ENCODE results near the gene CLEC4E.
"Not testable (repeated sequence)": the region's sequence is repeated elsewhere in the genome, so short reads cannot be mapped to it uniquely, and the experiment has no call there.

CLEC4E gene, protein sequence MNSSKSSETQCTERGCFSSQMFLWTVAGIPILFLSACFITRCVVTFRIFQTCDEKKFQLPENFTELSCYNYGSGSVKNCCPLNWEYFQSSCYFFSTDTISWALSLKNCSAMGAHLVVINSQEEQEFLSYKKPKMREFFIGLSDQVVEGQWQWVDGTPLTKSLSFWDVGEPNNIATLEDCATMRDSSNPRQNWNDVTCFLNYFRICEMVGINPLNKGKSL

DNA sequence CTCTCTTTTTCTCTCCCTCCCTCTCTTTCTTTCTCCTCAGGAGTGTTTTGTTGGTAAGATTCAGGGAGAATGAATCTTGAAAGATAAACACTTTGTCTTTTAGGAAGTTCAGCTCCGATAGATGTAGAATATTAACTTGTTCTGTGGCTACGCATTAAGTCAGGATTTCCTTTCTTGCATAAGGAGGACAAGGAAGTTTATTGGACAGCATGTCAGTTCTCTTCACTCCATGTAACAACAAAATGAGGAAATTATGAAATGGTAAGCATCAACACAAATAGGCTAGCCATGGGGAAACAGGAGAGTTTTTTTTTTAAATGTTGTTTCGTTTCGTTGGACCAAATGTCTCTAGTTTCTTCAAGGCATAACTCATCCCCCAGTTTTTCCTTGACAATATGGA, at the start of gene CLEC4E:
TSS of gene CLEC4E (minus strand) at position 75 of the 400 bp plus-strand sequence. CDS start 108 bp downstream, outside the sequence.
- H3K27ac Mint-ChIP-seq; H3K4me3 Mint-ChIP-seq; DNase-seq; H3K36me3 Mint-ChIP-seq (ENCODE audit: low read depth); H3K9me3 Mint-ChIP-seq; ATAC-seq: not testable (repeated sequence)
- Mint-ChIP-seq H3K27me3 (peaks cover 38% of the 10 kb centered on the region), H3K4me1 (peaks cover 17% of the 10 kb centered on the region)

DNA sequence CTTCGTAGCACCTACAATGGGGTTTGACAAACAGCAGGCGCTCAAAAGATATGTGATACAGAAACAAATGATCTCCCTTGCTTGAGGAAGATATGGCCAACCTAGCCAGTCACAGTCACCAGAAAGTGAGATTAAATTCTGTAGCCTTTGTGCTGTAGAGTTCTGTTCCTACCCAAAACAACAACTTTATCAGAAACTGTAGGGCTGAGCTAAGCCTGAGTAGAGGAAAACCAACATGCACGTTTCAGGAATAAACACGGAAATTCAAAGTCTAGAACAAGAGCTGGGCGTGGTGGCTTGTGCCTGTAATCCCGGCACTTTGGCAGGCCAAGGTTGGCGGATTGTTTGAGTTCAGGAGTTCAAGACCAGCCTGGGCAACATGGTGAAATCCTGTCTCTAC, 49.0 kb upstream of the CLEC4E start:
- H3K36me3 Mint-ChIP-seq (ENCODE audit: low read depth): no peaks in the 10 kb centered on the region
- no peak overlapping the region for H3K4me3 Mint-ChIP-seq
- no peaks in the 10 kb centered on the region for H3K27me3 Mint-ChIP-seq
- DNase-seq: no peak
- no peaks in the 10 kb centered on the region for H3K9me3 Mint-ChIP-seq
- peaks cover 8% of the 10 kb centered on the region for H3K4me1 Mint-ChIP-seq
- H3K27ac Mint-ChIP-seq: no peak overlapping the region
- no peak for ATAC-seq

DNA sequence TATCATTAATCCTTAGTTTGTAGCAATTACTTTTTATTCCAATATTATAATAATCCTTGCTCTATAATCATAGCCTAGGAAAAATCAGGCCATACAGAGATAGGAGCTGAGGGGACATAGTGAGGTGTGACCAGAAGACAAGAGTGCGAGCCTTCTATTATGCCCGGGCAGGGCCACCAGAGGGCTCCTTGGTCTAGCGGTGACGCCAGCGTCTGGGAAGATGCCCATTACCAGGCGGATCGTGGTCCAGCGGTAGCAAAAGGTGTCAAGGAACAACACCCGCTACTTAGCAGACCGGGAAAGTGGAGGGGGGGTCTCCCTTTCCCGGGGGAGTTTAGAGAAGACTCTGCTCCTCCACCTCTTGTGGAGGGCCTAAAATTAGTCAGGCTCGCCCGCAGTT, 43.8 kb upstream of the CLEC4E start:
- DNase-seq; H3K27me3 Mint-ChIP-seq; H3K4me1 Mint-ChIP-seq; H3K36me3 Mint-ChIP-seq (ENCODE audit: low read depth); ATAC-seq; H3K9me3 Mint-ChIP-seq; H3K27ac Mint-ChIP-seq; H3K4me3 Mint-ChIP-seq: not testable (repeated sequence)

DNA sequence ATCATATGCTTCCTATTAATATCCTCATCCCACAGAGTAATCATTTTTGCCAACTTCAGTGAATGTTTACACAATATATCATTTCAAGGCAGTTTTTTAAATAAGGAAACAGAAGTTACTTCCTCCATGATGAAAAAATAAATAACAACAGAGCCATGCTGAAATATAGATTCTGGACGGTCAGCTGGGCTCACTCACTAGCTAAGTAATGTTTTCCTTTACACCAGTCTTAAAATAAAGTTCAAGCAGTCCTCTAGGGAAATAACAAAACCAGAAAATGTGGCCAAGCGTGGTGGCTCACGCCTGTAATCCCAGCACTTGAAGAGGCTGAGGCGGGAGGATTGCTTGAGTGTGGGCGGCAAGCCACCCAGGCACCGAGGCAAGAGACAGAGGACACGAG, 43.3 kb upstream of the CLEC4E start:
- H3K27ac Mint-ChIP-seq: no peak overlapping the region
- H3K4me3 Mint-ChIP-seq: no peak overlapping the region
- H3K27me3 Mint-ChIP-seq: no peaks in the 10 kb centered on the region
- ATAC-seq (no peak), DNase-seq (no peak)
- peaks cover 2% of the 10 kb centered on the region for H3K4me1 Mint-ChIP-seq
- H3K9me3 Mint-ChIP-seq: no peaks in the 10 kb centered on the region
- no peaks in the 10 kb centered on the region for H3K36me3 Mint-ChIP-seq (ENCODE audit: low read depth)

DNA sequence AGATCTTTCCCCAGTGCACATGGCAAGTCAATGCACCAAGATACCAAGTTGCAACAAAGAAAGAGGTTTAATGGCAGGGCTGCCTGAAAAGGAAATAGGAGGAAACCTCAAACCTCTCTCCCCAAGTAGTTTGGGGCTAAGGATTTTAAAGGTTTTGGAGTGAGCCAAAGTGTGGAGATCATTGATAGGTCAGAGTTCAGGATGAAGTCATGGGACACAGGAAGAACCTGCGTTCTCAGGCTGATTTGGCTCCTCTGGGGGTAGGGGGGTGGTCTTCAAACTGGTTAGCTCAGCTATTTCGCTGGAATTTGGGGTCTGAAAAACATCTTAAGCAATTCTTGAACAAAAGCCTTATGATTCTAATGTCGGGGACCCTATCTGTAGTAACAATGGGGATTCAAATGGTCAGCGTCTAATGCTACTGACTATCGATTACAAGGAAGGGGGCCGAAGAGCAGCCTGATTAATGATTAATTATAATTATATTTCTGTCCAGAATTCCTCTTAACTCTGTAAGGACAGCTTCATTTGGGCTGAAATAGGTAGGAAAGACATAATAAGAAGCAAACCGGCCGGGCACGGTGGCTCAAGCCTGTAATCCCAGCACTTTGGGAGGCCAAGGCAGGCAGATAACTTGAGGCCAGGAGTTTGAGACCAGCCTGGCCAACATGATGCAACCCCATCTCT, 40.5 kb upstream of the CLEC4E start:
- Mint-ChIP-seq H3K36me3 (ENCODE audit: low read depth) (no peaks in the 10 kb centered on the region), H3K4me3 (no peak overlapping the region), H3K4me1 (peaks cover 4% of the 10 kb centered on the region), H3K27me3 (no peaks in the 10 kb centered on the region), H3K27ac (no peak overlapping the region), H3K9me3 (no peaks in the 10 kb centered on the region)
- ATAC-seq (no peak), DNase-seq (no peak)

DNA sequence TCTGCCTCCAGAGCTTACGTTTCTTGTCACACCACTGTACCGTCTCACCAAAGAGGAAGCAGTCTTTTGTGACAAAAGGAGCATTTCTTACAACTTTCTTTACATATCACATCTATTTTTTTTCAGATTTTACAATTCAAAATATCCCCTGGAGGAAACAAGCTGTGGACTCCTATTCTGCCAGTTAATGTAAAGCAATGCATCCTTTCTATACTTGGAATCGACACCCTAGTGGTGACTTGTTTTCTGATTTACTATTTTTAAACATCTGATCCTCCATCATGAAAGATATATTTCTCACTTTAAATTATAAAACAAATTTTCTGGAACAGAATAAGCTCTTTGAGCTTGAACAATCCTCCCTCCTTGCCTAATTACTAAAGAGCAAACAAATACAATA, 37.2 kb upstream of the CLEC4E start:
- H3K4me1 Mint-ChIP-seq: peaks cover 4% of the 10 kb centered on the region
- H3K27ac Mint-ChIP-seq: no peak overlapping the region
- peaks cover 3% of the 10 kb centered on the region for H3K27me3 Mint-ChIP-seq
- no peaks in the 10 kb centered on the region for H3K9me3 Mint-ChIP-seq
- DNase-seq: no peak
- H3K4me3 Mint-ChIP-seq: no peak overlapping the region
- no peak for ATAC-seq
- no peaks in the 10 kb centered on the region for H3K36me3 Mint-ChIP-seq (ENCODE audit: low read depth)

DNA sequence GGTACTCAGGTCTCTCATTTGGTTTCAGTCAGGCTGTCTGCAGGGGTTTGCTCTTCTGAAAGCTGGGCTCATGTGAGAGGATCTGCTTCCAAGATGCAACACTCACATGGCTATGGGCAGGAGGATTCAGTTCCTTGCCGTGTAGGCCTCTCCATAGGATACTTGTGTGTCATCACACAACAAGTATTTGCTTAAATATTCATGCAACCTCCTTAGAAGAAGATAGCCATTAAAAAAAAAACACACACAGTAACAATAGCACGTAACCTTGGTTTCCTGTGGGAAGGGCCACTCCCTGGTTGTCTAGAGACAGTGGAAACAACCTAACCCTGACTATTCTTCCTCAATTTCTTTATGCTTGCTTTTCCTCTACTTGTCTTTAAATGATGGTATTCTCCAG, 31.8 kb upstream of the CLEC4E start:
- Mint-ChIP-seq H3K4me1 (peaks cover 10% of the 10 kb centered on the region), H3K27me3 (peaks cover 3% of the 10 kb centered on the region), H3K27ac (no peak overlapping the region), H3K4me3 (peak overlapping the region; percentile 6), H3K9me3 (no peaks in the 10 kb centered on the region), H3K36me3 (ENCODE audit: low read depth) (no peaks in the 10 kb centered on the region)
- ATAC-seq (peak; percentile 28), DNase-seq (no peak)

DNA sequence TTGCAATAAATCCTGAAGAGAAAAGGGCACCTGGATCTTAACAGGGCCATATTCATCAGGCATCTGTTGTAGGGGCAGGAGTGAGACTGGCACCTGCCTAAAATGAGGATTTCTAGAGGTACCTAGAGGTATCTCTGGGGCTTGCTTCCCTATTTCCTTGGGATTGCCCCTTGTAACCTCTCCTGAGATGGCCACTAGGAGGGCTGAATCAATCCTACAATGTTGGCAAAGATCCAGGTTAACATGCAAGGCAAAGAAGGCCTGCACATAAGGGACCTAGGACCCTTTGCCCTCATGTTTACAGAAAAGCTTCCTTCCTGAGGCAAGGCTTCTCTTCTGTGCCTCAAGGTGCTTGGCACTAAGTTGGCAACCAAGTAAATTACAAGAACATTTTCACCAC, 25.8 kb upstream of the CLEC4E start:
- ATAC-seq (no peak), DNase-seq (no peak)
- Mint-ChIP-seq H3K27me3 (peaks cover 2% of the 10 kb centered on the region), H3K36me3 (ENCODE audit: low read depth) (peaks cover under 1% of the 10 kb centered on the region), H3K4me3 (no peak overlapping the region), H3K9me3 (peaks cover 18% of the 10 kb centered on the region), H3K27ac (no peak overlapping the region), H3K4me1 (no peaks in the 10 kb centered on the region)

DNA sequence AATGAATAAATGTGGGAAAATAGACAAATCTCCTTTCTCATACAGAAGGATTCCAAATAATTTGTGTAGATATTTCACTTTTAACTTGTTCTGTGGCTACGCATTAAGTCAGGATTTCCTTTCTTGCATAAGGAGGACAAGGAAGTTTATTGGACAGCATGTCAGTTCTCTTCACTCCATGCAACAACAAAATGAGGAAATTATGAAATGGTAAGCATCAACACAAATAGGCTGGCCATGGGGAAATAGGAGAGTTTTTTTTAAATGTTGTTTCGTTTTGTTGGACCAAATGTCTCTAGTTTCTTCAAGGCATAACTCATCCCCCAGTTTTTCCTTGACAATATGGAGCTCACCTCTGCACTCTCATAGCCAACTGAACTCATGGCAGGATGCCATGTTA, 25.3 kb upstream of the CLEC4E start:
- not testable (repeated sequence) for H3K4me1 Mint-ChIP-seq; H3K27ac Mint-ChIP-seq; H3K27me3 Mint-ChIP-seq; ATAC-seq; H3K36me3 Mint-ChIP-seq (ENCODE audit: low read depth); DNase-seq; H3K4me3 Mint-ChIP-seq
- H3K9me3 Mint-ChIP-seq: peaks cover 20% of the 10 kb centered on the region

DNA sequence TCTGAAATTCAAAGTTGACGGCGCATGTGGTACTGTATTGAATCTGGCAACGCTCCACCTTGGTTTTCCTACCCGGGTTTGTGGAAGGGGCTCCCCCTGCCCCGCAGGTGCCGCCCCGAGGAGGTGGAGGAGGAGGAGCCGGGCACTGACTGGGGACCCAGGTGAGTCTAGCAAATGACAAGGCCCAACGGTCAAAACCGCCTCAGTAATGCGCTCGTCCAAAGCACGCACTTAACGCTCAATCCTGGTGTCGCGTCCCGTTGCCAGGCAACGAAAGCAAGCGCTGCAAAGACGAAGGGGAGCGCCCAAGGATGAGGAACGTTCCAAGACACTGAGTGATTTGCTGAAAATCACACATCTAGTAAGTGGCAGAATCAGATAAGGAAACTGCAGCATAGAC, 24.0 kb upstream of the CLEC4E start:
- H3K36me3 Mint-ChIP-seq (ENCODE audit: low read depth): peaks cover 2% of the 10 kb centered on the region
- H3K27ac Mint-ChIP-seq: no peak overlapping the region
- DNase-seq: no peak
- peaks cover 20% of the 10 kb centered on the region for H3K9me3 Mint-ChIP-seq
- H3K4me1 Mint-ChIP-seq: no peaks in the 10 kb centered on the region
- no peak overlapping the region for H3K4me3 Mint-ChIP-seq
- ATAC-seq: no peak
- peaks cover 2% of the 10 kb centered on the region for H3K27me3 Mint-ChIP-seq

DNA sequence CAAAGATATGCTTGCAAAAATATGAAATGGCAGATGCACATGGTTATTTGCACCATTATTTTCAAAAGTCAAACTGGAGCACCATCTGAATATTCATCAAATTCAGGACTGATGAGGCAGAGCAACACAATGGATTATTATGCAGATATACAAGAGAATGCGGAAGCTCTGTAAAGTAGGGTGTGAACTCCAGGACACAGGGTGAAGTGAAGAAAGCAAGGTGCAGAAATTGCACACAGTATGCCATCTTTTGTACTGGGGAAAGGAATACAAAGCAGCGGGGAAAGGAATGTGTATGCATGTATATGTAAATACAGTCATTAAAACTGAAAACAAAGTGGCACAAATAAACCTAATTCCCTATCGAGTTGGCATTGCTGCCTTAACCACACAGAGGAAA, 22.7 kb upstream of the CLEC4E start:
- DNase-seq: no peak
- no peak overlapping the region for H3K27ac Mint-ChIP-seq
- H3K36me3 Mint-ChIP-seq (ENCODE audit: low read depth): peaks cover 2% of the 10 kb centered on the region
- peaks cover 2% of the 10 kb centered on the region for H3K27me3 Mint-ChIP-seq
- no peaks in the 10 kb centered on the region for H3K4me1 Mint-ChIP-seq
- H3K9me3 Mint-ChIP-seq: peaks cover 20% of the 10 kb centered on the region
- no peak for ATAC-seq
- H3K4me3 Mint-ChIP-seq: no peak overlapping the region

DNA sequence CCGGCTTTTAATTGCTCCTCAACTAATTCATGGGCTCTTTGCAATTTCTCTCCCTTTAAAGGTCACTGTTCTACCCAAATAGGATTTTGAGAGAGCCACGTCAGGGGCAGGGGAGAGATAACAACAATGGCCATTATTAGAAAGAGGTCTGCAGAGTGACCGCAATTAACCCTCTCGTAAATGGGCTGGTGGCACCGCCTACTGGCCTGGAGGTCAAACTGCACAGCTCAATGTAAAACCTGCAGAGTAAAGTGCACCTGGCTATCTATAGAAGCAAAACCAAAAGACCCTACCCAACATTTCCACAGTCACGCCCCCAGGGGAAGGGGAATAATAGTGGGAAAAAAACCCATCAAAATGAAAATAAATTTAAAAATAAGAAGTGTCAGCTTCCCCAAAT, 21.6 kb upstream of the CLEC4E start:
- DNase-seq (peak; percentile 6), ATAC-seq (no peak)
- H3K27me3 Mint-ChIP-seq: peaks cover 1% of the 10 kb centered on the region
- H3K4me3 Mint-ChIP-seq: no peak overlapping the region
- H3K9me3 Mint-ChIP-seq: peaks cover 20% of the 10 kb centered on the region
- no peak overlapping the region for H3K27ac Mint-ChIP-seq
- no peaks in the 10 kb centered on the region for H3K4me1 Mint-ChIP-seq
- peaks cover 2% of the 10 kb centered on the region for H3K36me3 Mint-ChIP-seq (ENCODE audit: low read depth)

DNA sequence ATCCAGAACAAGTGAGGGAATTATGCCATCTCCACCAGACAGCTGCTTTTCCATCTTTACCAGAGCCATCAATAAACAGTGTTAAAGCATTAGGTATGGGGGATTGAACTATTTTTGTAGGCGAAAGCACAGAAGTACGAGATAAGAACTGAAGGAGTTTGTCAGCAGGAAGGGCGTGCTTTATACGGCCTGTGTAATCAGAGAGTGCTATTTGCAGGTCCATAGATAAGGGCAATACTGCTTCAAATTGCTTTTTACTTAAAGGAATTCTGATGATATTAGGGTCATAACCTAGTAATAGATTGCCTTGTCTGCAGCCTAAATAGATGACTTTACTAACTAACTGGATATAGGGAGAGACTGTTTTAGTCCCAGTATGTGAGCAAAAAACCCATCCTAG, 20.3 kb upstream of the CLEC4E start:
- H3K27ac Mint-ChIP-seq: no peak overlapping the region
- peaks cover 20% of the 10 kb centered on the region for H3K9me3 Mint-ChIP-seq
- no peaks in the 10 kb centered on the region for H3K27me3 Mint-ChIP-seq
- no peak overlapping the region for H3K4me3 Mint-ChIP-seq
- ATAC-seq: no peak
- DNase-seq: no peak
- no peaks in the 10 kb centered on the region for H3K4me1 Mint-ChIP-seq
- peaks cover 2% of the 10 kb centered on the region for H3K36me3 Mint-ChIP-seq (ENCODE audit: low read depth)

DNA sequence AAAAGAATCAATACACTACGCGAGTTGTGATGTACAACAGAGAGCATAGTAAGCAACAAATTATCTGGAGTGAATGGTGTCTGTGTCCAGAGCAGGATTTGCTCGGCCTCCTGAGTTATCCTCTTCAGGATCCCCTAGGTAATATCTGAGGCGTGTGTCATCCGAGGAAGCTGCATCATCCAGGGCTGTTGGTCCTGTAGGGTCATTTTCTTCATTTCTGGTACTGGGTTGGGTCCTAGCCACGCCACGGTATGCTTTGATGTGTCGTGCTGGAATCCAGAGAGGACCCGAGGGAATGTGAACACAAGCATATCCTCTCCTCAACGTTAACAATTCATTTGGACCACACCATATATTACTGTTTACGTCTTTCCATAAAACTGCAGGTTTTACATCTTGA, 19.0 kb upstream of the CLEC4E start:
- Mint-ChIP-seq H3K4me3 (no peak overlapping the region), H3K27ac (no peak overlapping the region), H3K4me1 (no peaks in the 10 kb centered on the region), H3K27me3 (no peaks in the 10 kb centered on the region), H3K36me3 (ENCODE audit: low read depth) (peaks cover 2% of the 10 kb centered on the region), H3K9me3 (peaks cover 20% of the 10 kb centered on the region)
- no peak for DNase-seq
- ATAC-seq: no peak

DNA sequence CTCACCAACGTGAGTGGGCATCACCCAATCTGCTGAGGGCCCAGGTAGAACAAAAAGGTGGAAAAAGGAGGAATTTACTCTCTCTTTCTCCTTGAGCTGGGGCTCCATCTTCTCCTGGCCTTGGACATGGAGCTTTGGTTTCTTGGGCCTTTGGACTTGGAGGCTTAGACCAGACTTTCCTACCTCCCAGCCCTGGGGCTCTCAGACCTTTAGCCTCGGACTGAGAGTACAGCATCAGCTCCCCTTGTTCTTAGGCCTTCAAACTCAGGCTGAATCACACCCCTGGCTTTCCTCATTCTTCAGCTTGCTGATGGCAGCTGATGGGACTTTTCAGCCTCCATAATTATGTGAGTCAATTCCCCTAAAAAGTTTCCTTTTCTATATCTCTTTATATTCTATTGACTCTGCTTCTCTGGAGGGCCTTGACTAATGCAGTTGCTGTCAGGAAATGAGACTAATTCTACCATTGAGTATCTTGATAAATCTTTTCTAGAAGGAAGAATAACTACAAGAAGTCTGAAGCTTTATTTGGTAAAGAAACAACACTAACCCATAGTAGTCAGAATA, 15.9 kb upstream of the CLEC4E start:
- H3K9me3 Mint-ChIP-seq: peaks cover 3% of the 10 kb centered on the region
- H3K27me3 Mint-ChIP-seq: no peaks in the 10 kb centered on the region
- no peak overlapping the region for H3K27ac Mint-ChIP-seq
- no peak overlapping the region for H3K4me3 Mint-ChIP-seq
- H3K36me3 Mint-ChIP-seq (ENCODE audit: low read depth): peaks cover 2% of the 10 kb centered on the region
- no peaks in the 10 kb centered on the region for H3K4me1 Mint-ChIP-seq
- ATAC-seq (no peak), DNase-seq (no peak)
